OCI-LY3 (cell line): Measurements from ENCODE around the gene TPH2.

Experiments used
- H2AFZ ChIP-seq: fragments of 200-600, 300-600 bp; shearing (Covaris generic); 2 replicates; pipeline ENCODE4 v1.6.0; 2014; ENCODE audit warnings: antibody characterized with exemption, low read depth, low read length
- H3K27ac ChIP-seq: fragments of 200-600, 300-600 bp; sonication (generic); 2 replicates; pipeline ENCODE4 v1.5.1; 2014; ENCODE audit warnings: mild to moderate bottlenecking, low read length, moderate library complexity, mixed read lengths
- H3K27me3 ChIP-seq: fragments of 200-600, 300-600 bp; sonication (generic); 2 replicates; pipeline ENCODE4 v1.6.1; 2014; ENCODE audit warnings: low read depth, low read length, mixed read lengths
- H3K36me3 ChIP-seq: fragments of 200-600, 300-600 bp; sonication (generic); replicated peaks from 2 replicates; pipeline ENCODE3; 2014; ENCODE audit warnings: low read depth, low read length, mixed read lengths
- H3K4me1 ChIP-seq: fragments of 300-600, 200-600 bp; sonication (generic); 2 replicates; pipeline ENCODE4 v1.6.1; 2014; ENCODE audit warnings: low read length, mixed read lengths
- H3K4me2 ChIP-seq: fragments of 200-600, 300-600 bp; sonication (generic); 2 replicates; pipeline ENCODE4 v1.6.1; 2014; ENCODE audit warnings: low read length, mixed read lengths
- H3K4me3 ChIP-seq: fragments of 300-600, 200-600 bp; sonication (generic); 2 replicates; pipeline ENCODE4 v1.5.1; 2014; ENCODE audit warnings: antibody characterized with exemption, mild to moderate bottlenecking, low read length, moderate library complexity
- H3K79me2 ChIP-seq: fragments of 300-600, 200-600 bp; shearing (Covaris generic); 2 replicates; pipeline ENCODE4 v1.6.1; 2014; ENCODE audit warnings: mild to moderate bottlenecking, low read length, mixed read lengths
- H3K9ac ChIP-seq: fragments of 300-600, 200-600 bp; shearing (Covaris generic); 2 replicates; pipeline ENCODE4 v1.6.0; 2014; ENCODE audit warnings: mild to moderate bottlenecking, low read length, moderate library complexity
- H3K9me3 ChIP-seq: fragments of 200-600, 300-600 bp; shearing (Covaris generic); 2 replicates; pipeline ENCODE4 v1.6.1; 2014; ENCODE audit warnings: low read length, mixed read lengths; ENCODE audit not compliant: insufficient read depth
- H4K20me1 ChIP-seq: fragments of 200-600, 300-600 bp; sonication (generic); 2 replicates; pipeline ENCODE4 v1.6.1; 2016; ENCODE audit warnings: low read length, mixed read lengths; ENCODE audit not compliant: insufficient read depth
- CTCF ChIP-seq: fragments of 200-600, 300-600 bp; sonication (generic); IDR thresholded peaks from 2 replicates; pipeline ENCODE4 v1.5.1; 2014; ENCODE audit warnings: antibody characterized with exemption, low read length, low read depth
- EZH2phosphoT487 ChIP-seq: fragments of 200-600 bp; shearing (Covaris generic); IDR thresholded peaks from 2 replicates; pipeline ENCODE4 v1.6.1; 2018; ENCODE audit warnings: antibody characterized with exemption, mixed run types, low read depth

Gene TPH2

GRCh38 chr12:72054511-72054910, 115.9 kb downstream of the TPH2 start:
- Histone ChIP-seq H3K27me3 (no peaks in the 10 kb centered on the region; the same call in 1 of the 2 replicates), H3K27ac (no peak overlapping the region), H3K4me1 (no peaks in the 10 kb centered on the region), H2AFZ (no peak overlapping the region), H3K9ac (no peak overlapping the region), H4K20me1 (no peaks in the 10 kb centered on the region), H3K4me3 (no peak overlapping the region), H3K79me2 (no peaks in the 10 kb centered on the region), H3K36me3 (no peaks in the 10 kb centered on the region), H3K9me3 (no peaks in the 10 kb centered on the region), H3K4me2 (no peak overlapping the region)
- no peak for TF ChIP-seq CTCF
- no peak for TF ChIP-seq EZH2phosphoT487

GRCh38 chr12:72057330-72057914, 118.8 kb downstream of the TPH2 start:
- TF ChIP-seq CTCF (no peak), EZH2phosphoT487 (no peak)
- Histone ChIP-seq H4K20me1 (no peaks in the 10 kb centered on the region), H3K4me3 (no peak overlapping the region), H2AFZ (no peak overlapping the region), H3K9me3 (no peaks in the 10 kb centered on the region), H3K4me2 (no peak overlapping the region), H3K4me1 (no peaks in the 10 kb centered on the region), H3K27ac (no peak overlapping the region), H3K79me2 (no peaks in the 10 kb centered on the region), H3K9ac (no peak overlapping the region), H3K27me3 (no peaks in the 10 kb centered on the region; the same call in 1 of the 2 replicates), H3K36me3 (no peaks in the 10 kb centered on the region)

- Histone ChIP-seq H3K27me3 (no peaks in the 10 kb centered on the region), H3K36me3 (no peaks in the 10 kb centered on the region), H2AFZ (no peak overlapping the region)
These were observed 124.4 kb downstream of the TPH2 start for GRCh38 chr12:72063073-72063472.

GRCh38 chr12:72071030-72071429, 132.4 kb downstream of the TPH2 start:
- Histone ChIP-seq H3K27ac (no peak overlapping the region), H3K27me3 (no peaks in the 10 kb centered on the region)

More at GRCh38 chr12:72063073-72063472, 124.4 kb downstream of the TPH2 start:
- Histone ChIP-seq H3K4me3 (no peak overlapping the region), H4K20me1 (no peaks in the 10 kb centered on the region), H3K4me1 (no peaks in the 10 kb centered on the region), H3K9ac (no peak overlapping the region), H3K4me2 (no peak overlapping the region), H3K79me2 (no peaks in the 10 kb centered on the region), H3K27ac (no peak overlapping the region), H3K9me3 (no peaks in the 10 kb centered on the region)
- TF ChIP-seq CTCF (no peak), EZH2phosphoT487 (no peak)

More at GRCh38 chr12:72071030-72071429, 132.4 kb downstream of the TPH2 start:
- H3K9me3 ChIP-seq = no peaks in the 10 kb centered on the region
- no peaks in the 10 kb centered on the region for H3K36me3 ChIP-seq
- H4K20me1 ChIP-seq = no peaks in the 10 kb centered on the region
- no peaks in the 10 kb centered on the region for H3K79me2 ChIP-seq
- no peaks in the 10 kb centered on the region for H3K4me1 ChIP-seq
- no peak overlapping the region for H3K9ac ChIP-seq
- no peak overlapping the region for H2AFZ ChIP-seq
- TF ChIP-seq EZH2phosphoT487 (no peak), CTCF (no peak)
- H3K4me3 ChIP-seq = no peak overlapping the region
- H3K4me2 ChIP-seq = no peak overlapping the region
